Endothelial cell of umbilical vein (primary cell): Measurements from ENCODE around the gene KCND2. TPM values are rescaled to one million over a fixed set of nuclear protein-coding genes. Genes with fewer than 3 reads are reported as not detected.

ENCODE experiments used
- BruUV-seq: library from RNA; stranded (reverse); fragments of 400-500 nt; replicated peaks from 2 replicates; lab custom pipeline; 2021; lab: Mats Ljungman, UMichigan
- CTCF ChIA-PET: fragments of 300-600, 350-600 bp; sonication (Branson Sonifier 250); formaldehyde crosslinking; loops from one replicate; lab custom pipeline; 2021; ENCODE audit warnings: antibody characterized with exemption, inconsistent platforms; lab: Charles Lee
- POLR2A ChIA-PET: fragments of 300-600, 350-600 bp; sonication (Branson Sonifier 250); formaldehyde crosslinking; loops from one replicate; lab custom pipeline; 2021; ENCODE audit warnings: antibody characterized with exemption, inconsistent platforms; lab: Charles Lee
- DNase-seq: peaks from one replicate; pipeline ENCODE4 v3.0.0-alpha.2; 2011; ENCODE audit warnings: low read depth, low spot score
- FAIRE-seq: peaks from 2 replicates; lab custom pipeline; 2011; peaks lifted over from hg19 to GRCh38; lab: Jason Lieb, UNC
- H2AFZ ChIP-seq: 2 replicates; pipeline ENCODE4 v1.6.0; 2012; ENCODE audit warnings: low read depth, low read length, control low read depth, inconsistent platforms
- H3K27ac ChIP-seq: 2 replicates; pipeline ENCODE4 v1.5.1; 2011; ENCODE audit warnings: low read depth, mild to moderate bottlenecking, control low read depth, low read length, moderate library complexity; ENCODE audit not compliant: insufficient read depth
- H3K27me3 ChIP-seq, 2 experiments: 2 replicates each; pipeline versions ENCODE4 v1.6.0 to v1.6.1; 2011; ENCODE audit warnings: low read length in 2 of 2, mixed read lengths in 1 of 2; ENCODE audit not compliant: control insufficient read depth in 2 of 2, insufficient read depth in 2 of 2
- H3K36me3 ChIP-seq, 2 experiments: 2 replicates in 1 of 2; 3 replicates in 1 of 2; pipeline ENCODE4 v1.5.1; 2011; ENCODE audit warnings: low read length in 2 of 2, mild to moderate bottlenecking in 1 of 2, moderate library complexity in 1 of 2; ENCODE audit not compliant: control insufficient read depth in 2 of 2, insufficient read depth in 2 of 2; ENCODE audit errors: extremely low read depth in 1 of 2
- H3K4me1 ChIP-seq: 3 replicates; pipeline ENCODE4 v1.5.1; 2011; ENCODE audit warnings: mild to moderate bottlenecking, low read length; ENCODE audit not compliant: control insufficient read depth, insufficient read depth; ENCODE audit errors: extremely low read depth
- H3K4me2 ChIP-seq: 2 replicates; pipeline ENCODE4 v1.6.1; 2011; ENCODE audit warnings: low read length, control low read depth, mixed read lengths; ENCODE audit not compliant: insufficient read depth
- H3K4me3 ChIP-seq, 3 experiments: fragments of 200-600 bp in 1 of 3; sonication (generic), shearing (Covaris generic) in 1 of 3; replicated peaks in 1 of 3; 2 replicates each; pipeline ENCODE4 v1.5.1; 2011 to 2016; ENCODE audit warnings: control low read depth in 3 of 3, low read length in 3 of 3, mild to moderate bottlenecking in 2 of 3, inconsistent platforms in 1 of 3, low read depth in 1 of 3, moderate library complexity in 1 of 3; ENCODE audit not compliant: insufficient read depth in 1 of 3
- H3K79me2 ChIP-seq: 2 replicates; pipeline ENCODE4 v1.6.0; 2012; ENCODE audit warnings: low read length, inconsistent platforms; ENCODE audit not compliant: control insufficient read depth, insufficient read depth
- H3K9ac ChIP-seq: replicated peaks from 2 replicates; pipeline ENCODE3; 2011; ENCODE audit warnings: low read length, control low read depth; ENCODE audit not compliant: insufficient read depth; ENCODE audit errors: extremely low read depth
- H3K9me1 ChIP-seq: replicated peaks from 3 replicates; pipeline ENCODE4 v1.6.0; 2011; ENCODE audit warnings: mild to moderate bottlenecking, low read length; ENCODE audit not compliant: control insufficient read depth, insufficient read depth; ENCODE audit errors: extremely low read depth
- H3K9me3 ChIP-seq: replicated peaks from 2 replicates; pipeline ENCODE4 v1.5.1; 2012; ENCODE audit warnings: low read length, inconsistent platforms; ENCODE audit not compliant: control insufficient read depth, insufficient read depth
- H4K20me1 ChIP-seq: replicated peaks from 2 replicates; pipeline ENCODE3; 2011; ENCODE audit warnings: mild to moderate bottlenecking, low read length; ENCODE audit not compliant: control insufficient read depth, insufficient read depth; ENCODE audit errors: extremely low read depth
- CTCF ChIP-seq, 2 donors: IDR thresholded peaks; 1 replicate in 1 of 2; 2 replicates in 1 of 2; pipeline ENCODE4 v1.5.1; 2011; ENCODE audit warnings: low read length in 2 of 2, mild to moderate bottlenecking in 2 of 2, moderate library complexity in 2 of 2, control low read depth in 1 of 2, inconsistent platforms in 1 of 2, low read depth in 1 of 2; ENCODE audit not compliant: insufficient read depth in 1 of 2; ENCODE audit errors: extremely low read depth in 1 of 2
- EZH2 ChIP-seq: IDR thresholded peaks from 2 replicates; pipeline ENCODE4 v1.6.1; 2012; ENCODE audit warnings: borderline replicate concordance, low read depth, mild to moderate bottlenecking, moderate library complexity, low read length, inconsistent platforms; ENCODE audit not compliant: severe bottlenecking
- FOS ChIP-seq: IDR thresholded peaks from 2 replicates; pipeline ENCODE4 v1.6.1; 2011; ENCODE audit warnings: mild to moderate bottlenecking, low read length, moderate library complexity, borderline replicate concordance; ENCODE audit not compliant: insufficient read depth
- GATA2 ChIP-seq: IDR thresholded peaks from 2 replicates; pipeline ENCODE4 v1.7.0; 2011; ENCODE audit warnings: low read depth, mild to moderate bottlenecking, moderate library complexity, mixed read lengths, low read length; ENCODE audit not compliant: insufficient read length, insufficient read depth
- JUN ChIP-seq: IDR thresholded peaks from 2 replicates; pipeline ENCODE4 v1.6.1; 2011; ENCODE audit warnings: borderline replicate concordance, low read depth; ENCODE audit not compliant: insufficient read length, insufficient read depth
- MAX ChIP-seq: IDR thresholded peaks from 2 replicates; pipeline ENCODE4 v1.6.1; 2011; ENCODE audit not compliant: insufficient read depth, insufficient read length
- MYC ChIP-seq: IDR thresholded peaks from one replicate; pipeline ENCODE4 v1.6.1; 2011; ENCODE audit warnings: mild to moderate bottlenecking, low read depth, low read length
- POLR2A ChIP-seq: IDR thresholded peaks from 2 replicates; pipeline ENCODE4 v1.6.1; 2012; ENCODE audit warnings: low read depth, mild to moderate bottlenecking, control low read depth, low read length
- POLR2AphosphoS5 ChIP-seq: IDR thresholded peaks from 2 replicates; pipeline ENCODE4 v1.6.1; 2012; ENCODE audit warnings: low read depth, mild to moderate bottlenecking, control low read depth, low read length, moderate library complexity; ENCODE audit not compliant: insufficient read depth
- dilution Hi-C: fragments of 300-500 bp; cut with MboI; formaldehyde crosslinking; loops from one replicate; pipeline ENCODE4 v1.15.0; 2019; ENCODE audit warnings: low sequenced_read_pairs; ENCODE audit not compliant: extremely low pct_ligation_motif_present
- intact Hi-C: fragments of 100-400 bp; cut with micrococcal nuclease; formaldehyde crosslinking; loops from one replicate; pipeline ENCODE4 v1.10.0; 2022
- polyA plus RNA-seq, 4 experiments: library from polyadenylated mRNA; depleted of rRNA in 3 of 4; stranded (reverse) in 3 of 4; unstranded in 1 of 4; fragments of >200 nt; gene quantifications; 2 replicates each; pipeline versions ENCODE4 v1.2.1 to v1.2.3, GENCODE V29; 2011 to 2012; ENCODE audit warnings: missing spikeins in 1 of 4
- total RNA-seq: library from RNA; stranded (reverse); gene quantifications from 2 replicates; pipeline ENCODE4 v1.2.3, GENCODE V29; 2021

Gene KCND2
- total and polyA plus RNA-seq, 2 donors (not counting 3 experiments of a cell fraction or from before 2014, with no cell fraction given) = not detected

GRCh38 chr7:120502132-120502531, 229.2 kb downstream of the KCND2 start:
- H3K27ac ChIP-seq = no peak overlapping the region
- H3K9ac ChIP-seq = no peak overlapping the region
- no peaks in the 10 kb centered on the region for H3K9me3 ChIP-seq
- ChIA-PET POLR2A (no interaction called here), CTCF (interaction anchor here (1.2 kb wide), 1 partner anchor 12 kb away, joined by 3 read pairs; no protein-coding TSS in a partner anchor)
- intact Hi-C loops (no loop called here), dilution Hi-C loops (no loop called here)
- no peak overlapping the region for H2AFZ ChIP-seq
- no TSS peak for BruUV-seq
- H3K4me1 ChIP-seq = no peaks in the 10 kb centered on the region
- TF ChIP-seq MAX = no peak
- TF ChIP-seq POLR2A = no peak
- TF ChIP-seq POLR2AphosphoS5 = no peak
- no peak for TF ChIP-seq FOS
- no peak for TF ChIP-seq JUN
- TF ChIP-seq GATA2 = no peak
- TF ChIP-seq EZH2 = no peak
- no peak for TF ChIP-seq CTCF (IDR thresholded peaks at IDR 0.05; ENCODE audit: extremely low read depth in 1 of 2, insufficient read depth in 1 of 2, low read depth in 1 of 2, low read length in 2 of 2)
- no peak for TF ChIP-seq MYC
- H3K4me2 ChIP-seq = no peak overlapping the region
- no peaks in the 10 kb centered on the region for H3K79me2 ChIP-seq
- H3K27me3 ChIP-seq = no peaks in the 10 kb centered on the region
- no peak overlapping the region for H3K4me3 ChIP-seq
- no peak for FAIRE-seq
- no peaks in the 10 kb centered on the region for H3K36me3 ChIP-seq
- DNase-seq = no peak
- no peaks in the 10 kb centered on the region for H4K20me1 ChIP-seq
- no peaks in the 10 kb centered on the region for H3K9me1 ChIP-seq
